ENCODE measurements around the gene TSHZ2.

GRCh38 chr20:53490620-53491019, 518.5 kb downstream of the TSHZ2 start:
- TF ChIP-seq CTCF (IDR thresholded peaks at IDR 0.05) (no peak), POLR2A (IDR thresholded peaks at IDR 0.05) (no peak), POLR2AphosphoS5 (IDR thresholded peaks at IDR 0.05) (no peak)
